Aorta (tissue), 5 donors: ENCODE data around the gene TRIM68. TPM values are rescaled to one million over a fixed set of nuclear protein-coding genes. Genes with fewer than 3 reads are reported as not detected.

Experiments used
- ATAC-seq: fragments of 200-7000 bp; cut with Tn5 transposase; one replicate; pipeline ENCODE4 v1.9.1; 2022; ENCODE audit warnings: moderate library complexity; ENCODE audit not compliant: low FRiP score
- DNase-seq, 2 donors: peaks; one replicate each; pipeline ENCODE4 v3.0.0-alpha.2; 2020
- H3K27ac ChIP-seq, 2 donors: one replicate each; pipeline ENCODE4 v1.5.1; 2013; ENCODE audit warnings: low read length in 2 of 2, mild to moderate bottlenecking in 2 of 2, moderate library complexity in 2 of 2, control low read depth in 1 of 2, inconsistent platforms in 1 of 2, low read depth in 1 of 2
- H3K27me3 ChIP-seq, 2 donors: one replicate each; pipeline ENCODE4 v1.6.1; 2013; ENCODE audit warnings: control low read depth in 1 of 2, low read length in 1 of 2, mild to moderate bottlenecking in 1 of 2, moderate library complexity in 1 of 2; ENCODE audit not compliant: insufficient read depth in 2 of 2, control insufficient read depth in 1 of 2
- H3K36me3 ChIP-seq, 2 donors: one replicate each; pipeline ENCODE4 v1.6.1; 2013; ENCODE audit warnings: control low read depth in 1 of 2, low read length in 1 of 2, mild to moderate bottlenecking in 1 of 2; ENCODE audit not compliant: insufficient read depth in 2 of 2, control insufficient read depth in 1 of 2
- H3K4me1 ChIP-seq, 2 donors: one replicate each; pipeline ENCODE4 v1.6.1; 2013; ENCODE audit warnings: low read length in 2 of 2, control low read depth in 1 of 2, mild to moderate bottlenecking in 1 of 2, moderate library complexity in 1 of 2; ENCODE audit not compliant: insufficient read depth in 2 of 2, control insufficient read depth in 1 of 2
- H3K4me3 ChIP-seq, 2 donors: one replicate each; pipeline ENCODE4 v1.5.1; 2013; ENCODE audit warnings: low read length in 2 of 2, control low read depth in 1 of 2, mild to moderate bottlenecking in 1 of 2
- H3K9me3 ChIP-seq: one replicate; pipeline ENCODE4 v1.6.1; 2013; ENCODE audit warnings: mild to moderate bottlenecking, low read length; ENCODE audit not compliant: control insufficient read depth
- WGBS, 2 donors: extraction: QIAGEN DNeasy Blood & Tissue Kit; methylation state at CpG; one replicate each; pipeline ENCODE4 v1.1.7; 2013; 5-methylcytosine and 5-hydroxymethylcytosine counted together
- intact Hi-C, 2 donors: fragments of 100-400 bp; cut with DNase I; formaldehyde crosslinking; loops; one replicate each; pipeline versions ENCODE4 v1.14.2 to v1.15.0; 2022
- polyA plus RNA-seq, 2 donors: library from polyadenylated mRNA; stranded (reverse); fragments of 200-250 nt; gene quantifications; one replicate each; pipeline ENCODE4 v1.2.3, GENCODE V29; 2013
- total RNA-seq, 2 donors: library from RNA; stranded (reverse); fragmentation: NEBNext Ultra II Directional; extraction: Animal tissue kit (Norgen Biotek cat#: 25700); gene quantifications; one replicate each; pipeline ENCODE4 v1.2.1, GENCODE V29; 2021
- donor health status: healthy with polysubstance abuse.
- donor health status: Bipolar disorder and iron deficiency.
- donor health status: DM: no; HTN: no; CAD: no.
- donor health status: DM: no; HTN: no; CAD: no.
- donor health status: DM: yes; HTN: yes; CAD: no.

Gene TRIM68
- total and polyA plus RNA-seq, 4 donors, result 3.9 to 14.5 (median 5.9) TPM

GRCh38 chr11:4611986-4612385 lies 4.0 kb upstream of the TRIM68 start:
- H3K4me1 ChIP-seq, result peaks cover 0 to 2% of the 10 kb centered on the region in 2 donors
- no peak for ATAC-seq
- H3K36me3 ChIP-seq, result no peaks in the 10 kb centered on the region
- intact Hi-C loops, result no loop called here
- WGBS, 2 donors, result 88 to 91% methylated on average over 2 of the region's 2 CpGs
- no peak overlapping the region for H3K4me3 ChIP-seq
- no peak for DNase-seq
- no peak overlapping the region for H3K27ac ChIP-seq
- H3K9me3 ChIP-seq, result no peaks in the 10 kb centered on the region
- H3K27me3 ChIP-seq, result no peaks in the 10 kb centered on the region

DNA sequence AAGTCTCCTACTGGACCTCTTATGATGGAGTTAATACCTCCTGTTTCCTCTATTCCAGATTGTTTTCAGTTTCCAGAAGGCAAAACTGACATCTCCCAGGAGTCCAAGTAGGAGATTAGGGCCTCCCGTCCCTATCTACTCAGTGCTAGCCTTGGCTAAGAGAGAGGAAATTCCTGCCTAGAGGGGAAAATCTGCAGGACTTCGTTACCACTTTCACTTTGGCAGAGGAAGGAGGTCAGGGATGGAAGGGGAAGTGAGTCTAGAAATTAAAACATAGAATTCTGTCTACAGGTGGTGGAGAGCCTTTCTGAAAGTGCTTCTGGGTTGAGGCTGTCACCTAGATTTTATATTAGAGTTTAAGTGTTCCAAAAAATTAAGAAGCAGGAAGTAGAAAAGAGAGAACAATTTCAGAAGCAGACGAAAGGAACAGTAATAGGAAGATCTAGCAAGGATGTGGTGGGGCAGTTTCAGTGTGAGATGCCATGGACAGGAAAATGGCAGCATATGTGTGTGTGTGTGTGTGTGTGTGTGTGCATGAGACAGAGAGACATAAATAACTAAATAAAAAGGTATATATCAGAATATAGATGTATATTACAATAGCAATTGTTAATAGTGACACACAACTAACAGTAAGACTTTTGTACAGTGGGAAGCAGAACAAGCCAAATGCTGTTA lies 2.4 kb upstream of the TRIM68 start:
- DNase-seq, result no peak
- H3K27ac ChIP-seq, result peak overlapping the region in 1 of 2 donors; percentile 61
- no peak for ATAC-seq

DNA sequence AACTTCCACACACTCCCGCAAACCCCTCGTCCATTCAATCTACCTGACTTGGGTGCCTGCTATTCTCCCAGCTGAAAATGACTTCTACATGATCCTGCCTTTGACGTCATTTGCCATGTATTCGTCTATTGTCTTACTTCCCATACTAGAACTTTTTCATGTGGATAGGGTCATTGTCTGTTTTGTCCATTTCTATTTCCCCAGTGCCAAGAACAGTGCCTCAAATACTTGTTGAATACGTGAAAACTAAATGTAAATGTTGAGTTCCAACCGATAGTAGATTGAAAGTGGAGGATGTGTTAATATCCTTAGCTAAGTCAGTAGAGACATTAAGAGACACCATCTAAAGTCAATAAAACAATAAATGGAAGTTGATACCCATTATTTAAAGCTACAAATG lies 935 bp downstream of the TRIM68 start:
- Histone ChIP-seq H3K4me1 (peaks cover 0 to 2% of the 10 kb centered on the region in 2 donors), H3K36me3 (peaks cover under 1 to 6% of the 10 kb centered on the region in 2 donors), H3K27me3 (no peaks in the 10 kb centered on the region), H3K27ac (peak overlapping the region in 1 of 2 donors; percentile 7), H3K9me3 (no peaks in the 10 kb centered on the region), H3K4me3 (peak overlapping the region; percentile 82 to 86)
- no peak for DNase-seq
- no peak for ATAC-seq
- 35 to 38% methylated on average over 6 of the region's 6 CpGs for WGBS, 2 donors
- intact Hi-C loops, result loop anchor here in 1 of 2 donors (10.0 kb wide), 2 partner anchors 212 to 422 kb away; partner anchors contain the start of gene TRIM21

More for the DNA sequence above, 2.4 kb upstream of the TRIM68 start:
- Histone ChIP-seq H3K4me3 (peak overlapping the region in 1 of 2 donors; percentile 41), H3K4me1 (peaks cover 0 to 2% of the 10 kb centered on the region in 2 donors), H3K9me3 (no peaks in the 10 kb centered on the region), H3K27me3 (no peaks in the 10 kb centered on the region), H3K36me3 (no peaks in the 10 kb centered on the region)
- intact Hi-C loops, result no loop called here
- WGBS, 2 donors, result 9 to 14% methylated on average over 3 of the region's 3 CpGs

DNA sequence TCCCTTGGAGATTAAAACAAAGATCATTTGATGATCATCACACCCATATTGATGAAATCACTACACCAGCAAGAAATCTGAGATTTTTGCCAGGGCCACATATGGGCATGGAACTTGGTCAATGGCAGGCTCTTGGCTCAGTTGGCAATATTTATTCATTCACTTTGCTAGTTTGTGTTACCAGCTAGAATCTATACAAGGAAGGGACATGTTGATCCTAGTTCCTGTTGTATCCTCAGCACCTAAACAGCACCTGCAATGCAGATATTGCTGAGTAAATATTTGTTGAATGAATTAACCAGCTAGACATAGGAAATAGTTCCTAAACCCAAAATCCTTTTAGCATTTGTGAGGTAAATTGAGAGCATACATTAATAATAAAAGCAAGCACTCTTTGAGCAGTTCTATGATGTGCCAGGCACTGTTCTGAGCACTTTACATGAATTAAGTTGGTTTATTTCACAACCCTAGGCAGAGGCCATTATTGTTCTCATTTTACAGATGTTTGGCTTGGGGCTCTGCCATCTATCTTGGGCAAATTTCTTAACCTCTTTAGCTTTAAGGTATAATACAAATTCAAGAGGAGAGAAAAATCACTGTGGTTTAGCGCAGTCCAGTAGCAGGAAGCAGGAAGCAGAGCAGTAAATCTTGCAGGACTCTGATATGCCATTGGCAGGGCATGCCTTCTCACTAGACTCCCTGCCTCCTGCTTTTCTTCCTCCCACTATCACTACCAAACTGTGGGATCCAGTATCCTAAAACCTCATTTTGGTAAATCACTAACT lies 1.6 kb downstream of the TRIM68 start:
- H3K4me1 ChIP-seq, result peaks cover 0 to 2% of the 10 kb centered on the region in 2 donors
- no peak overlapping the region for H3K27ac ChIP-seq
- WGBS, 2 donors, result 39 to 55% methylated on average over 1 of the region's 1 CpG
- ATAC-seq, result no peak
- H3K27me3 ChIP-seq, result no peaks in the 10 kb centered on the region
- no peak overlapping the region for H3K4me3 ChIP-seq
- DNase-seq, result no peak
- intact Hi-C loops, result loop anchor here in 1 of 2 donors (10.0 kb wide), 2 partner anchors 212 to 422 kb away; partner anchors contain the start of gene TRIM21
- H3K9me3 ChIP-seq, result no peaks in the 10 kb centered on the region
- H3K36me3 ChIP-seq, result peaks cover 6% of the 10 kb centered on the region in 2 donors

- intact Hi-C loops, result loop anchor here in 1 of 2 donors (10.0 kb wide), 2 partner anchors 210 to 420 kb away; partner anchors contain the start of gene TRIM21
- H3K27me3 ChIP-seq, result no peaks in the 10 kb centered on the region
- H3K27ac ChIP-seq, result no peak overlapping the region
- DNase-seq (no peak), ATAC-seq (no peak)
- H3K4me1 ChIP-seq, result peaks cover 0 to 2% of the 10 kb centered on the region in 2 donors
- peaks cover 8 to 13% of the 10 kb centered on the region in 2 donors for H3K36me3 ChIP-seq
- WGBS, 2 donors, result 91 to 93% methylated on average over 4 of the region's 4 CpGs
- H3K9me3 ChIP-seq, result no peaks in the 10 kb centered on the region
- H3K4me3 ChIP-seq, result no peak overlapping the region
Observed at GRCh38 chr11:4605057-4605456, 3.0 kb downstream of the TRIM68 start.

DNA sequence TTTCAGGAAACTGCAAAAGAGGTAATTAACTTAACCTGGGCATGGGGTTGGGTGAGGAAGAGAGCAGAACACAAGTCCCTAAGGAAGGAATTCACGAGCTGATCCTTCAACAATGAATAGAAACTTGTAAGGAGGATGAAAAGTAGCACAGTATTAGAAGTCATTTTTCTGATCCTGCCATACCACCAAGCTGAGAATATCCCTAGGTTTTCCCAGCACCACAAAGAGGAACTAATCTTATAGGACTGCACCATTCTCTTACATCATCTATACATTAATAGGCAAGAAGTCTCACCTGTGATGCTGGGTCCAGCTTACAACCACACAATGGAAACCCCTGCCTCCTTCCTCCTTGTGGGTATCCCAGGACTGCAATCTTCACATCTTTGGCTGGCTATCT lies 14.3 kb downstream of the TRIM68 start, which contains the start of gene OR52I1:
TSS of gene OR52I1 (plus strand) at position 301 of the 400 bp plus-strand sequence. CDS start at position 301, 0 bp downstream.
- WGBS, 2 donors, result 74 to 82% methylated on average over 1 of the region's 1 CpG
- Histone ChIP-seq H3K9me3 (no peaks in the 10 kb centered on the region), H3K4me3 (no peak within 1 kb of the TSS), H3K27ac (no peak within 1 kb of the TSS), H3K36me3 (peaks cover 1 to 3% of the 10 kb centered on the region in 2 donors), H3K27me3 (no peaks in the 10 kb centered on the region), H3K4me1 (no peaks in the 10 kb centered on the region)
- DNase-seq, result no peak
- intact Hi-C loops, result no loop called here
- ATAC-seq, result no peak

DNA sequence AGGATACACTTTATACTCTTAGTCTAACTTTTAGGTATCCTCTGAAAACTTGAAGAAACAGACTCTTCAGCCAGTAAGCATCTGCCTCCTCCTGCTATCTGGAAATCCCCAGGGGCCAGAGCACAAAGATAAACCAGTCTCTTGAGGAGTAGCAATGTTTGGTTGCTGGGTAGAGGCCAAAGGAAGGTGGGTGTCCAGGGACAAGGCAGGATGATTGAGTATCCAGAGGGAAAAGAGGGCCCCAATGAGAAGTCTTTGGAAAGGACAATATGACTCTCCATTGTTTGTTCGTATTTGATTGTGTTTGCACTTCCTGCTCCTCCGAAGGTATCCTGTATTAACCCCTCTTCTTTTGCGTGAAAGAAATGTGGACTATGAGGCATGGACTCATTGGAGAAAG lies 19.0 kb downstream of the TRIM68 start:
- intact Hi-C loops, result no loop called here
- whole genome bisulfite sequencing, 2 donors, result 80 to 82% methylated on average over 3 of the region's 3 CpGs
- Histone ChIP-seq H3K4me1 (no peaks in the 10 kb centered on the region), H3K27ac (no peak overlapping the region), H3K36me3 (no peaks in the 10 kb centered on the region), H3K27me3 (no peaks in the 10 kb centered on the region), H3K4me3 (no peak overlapping the region), H3K9me3 (no peaks in the 10 kb centered on the region)
- DNase-seq, result no peak
- ATAC-seq, result no peak

GRCh38 chr11:4581443-4581842 lies 26.6 kb downstream of the TRIM68 start, which contains the start of gene OR52I2:
Gene OR52I2 (plus strand): TSS chr11:4581743.
- Histone ChIP-seq H3K4me1 (no peaks in the 10 kb centered on the region), H3K27me3 (no peaks in the 10 kb centered on the region), H3K4me3 (no peak within 1 kb of the TSS), H3K27ac (no peak within 1 kb of the TSS), H3K36me3 (no peaks in the 10 kb centered on the region), H3K9me3 (no peaks in the 10 kb centered on the region)
- DNase-seq (no peak), ATAC-seq (no peak)
- intact Hi-C loops, result no loop called here
